Body of pancreas (tissue), 4 donors: ENCODE data around the gene SELENOO. TPM values are rescaled to one million over a fixed set of nuclear protein-coding genes. Genes with fewer than 3 reads are reported as not detected.

ENCODE experiments used
- ATAC-seq: fragments of 150-250 bp; one replicate; pipeline ENCODE4 v1.9.1; 2016
- DNase-seq, 4 donors: peaks; one replicate each; pipeline ENCODE4 v3.0.0-alpha.2; 2019
- H3K27ac ChIP-seq, 4 donors: fragments of 200-600 bp; sonication (generic); 1 replicate in 3 of 4; 2 replicates in 1 of 4; pipeline versions ENCODE4 v1.5.1 to v1.6.1; 2016 to 2019; ENCODE audit warnings: mild to moderate bottlenecking in 1 of 4, mixed read lengths in 1 of 4, moderate library complexity in 1 of 4
- H3K27me3 ChIP-seq, 2 donors: fragments of 200-600 bp; sonication (generic); one replicate each; pipeline ENCODE4 v1.6.0; 2016; ENCODE audit warnings: mild to moderate bottlenecking in 1 of 2
- H3K36me3 ChIP-seq, 2 donors: fragments of 200-600 bp; sonication (generic); replicated peaks in 1 of 2; 2 replicates each; pipeline ENCODE4 v1.5.1; 2016; ENCODE audit warnings: low read depth in 2 of 2; ENCODE audit not compliant: insufficient read depth in 1 of 2
- H3K4me1 ChIP-seq: fragments of 200-600 bp; sonication (generic); one replicate; pipeline ENCODE4 v1.6.0; 2016
- H3K4me3 ChIP-seq, 2 donors: fragments of 200-600 bp; sonication (generic); 1 replicate in 1 of 2; 2 replicates in 1 of 2; pipeline ENCODE4 v1.5.1; 2016 to 2019
- H3K9me3 ChIP-seq, 3 donors: fragments of 200-600 bp; sonication (generic); 1 replicate in 2 of 3; 2 replicates in 1 of 3; pipeline ENCODE4 v1.5.1; 2016
- POLR2A ChIP-seq, 3 donors: fragments of 450-650 bp; IDR thresholded peaks; one replicate each; pipeline ENCODE4 v1.6.1; 2016; ENCODE audit warnings: antibody characterized with exemption in 3 of 3, mild to moderate bottlenecking in 2 of 3
- WGBS, 2 donors: methylation state at CpG; one replicate each; pipeline ENCODE4 v1.1.5; 2017; 5-methylcytosine and 5-hydroxymethylcytosine counted together
- intact Hi-C: fragments of 100-400 bp; cut with DNase I; formaldehyde crosslinking; loops from one replicate; pipeline ENCODE4 v1.15.1; 2023
- total RNA-seq, 2 donors: library from RNA; depleted of rRNA; stranded (reverse); fragments of >200 nt; gene quantifications; one replicate each; pipeline ENCODE4 v1.1.0, GENCODE V29; 2016
- TF ChIP-seq, protein P1 (sequence below), 7 experiments: fragments of 450-650 bp in 4 of 7; fragments of 200-600 bp in 3 of 7; sonication (generic) in 3 of 7; IDR thresholded peaks; one replicate each; pipeline ENCODE4 v1.5.1; 2016 to 2019; ENCODE audit warnings: antibody characterized with exemption in 7 of 7

SELENOO gene
- total RNA-seq, 2 donors from 2014 or later = 23.6 to 57.4 TPM

DNA sequence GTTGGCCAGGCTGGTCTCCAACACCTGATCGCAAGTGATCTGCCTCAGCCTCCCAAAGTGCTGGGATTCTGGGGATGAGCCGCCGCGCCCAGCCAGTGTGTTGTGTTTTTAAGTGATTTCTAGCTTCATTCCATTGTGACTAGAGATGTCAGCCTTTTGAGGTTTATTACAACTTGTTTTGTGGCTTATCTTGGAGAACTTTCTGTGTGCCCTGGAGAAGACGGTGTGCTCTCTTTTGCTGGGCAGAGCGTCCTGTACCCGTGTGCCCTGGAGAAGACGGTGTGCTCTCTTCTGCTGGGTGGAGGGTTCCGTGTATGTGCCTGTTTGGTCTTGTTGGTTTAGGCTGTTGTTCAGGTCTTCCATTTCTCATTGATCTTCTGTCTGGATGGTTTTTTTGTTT lies 12.5 kb downstream of the SELENOO start:
- Histone ChIP-seq H3K36me3 (peaks cover 7 to 37% of the 10 kb centered on the region in 2 donors), H3K27ac (no peak overlapping the region), H3K4me3 (no peak overlapping the region), H3K4me1 (peaks cover 1% of the 10 kb centered on the region), H3K9me3 (no peaks in the 10 kb centered on the region), H3K27me3 (no peaks in the 10 kb centered on the region)
- intact Hi-C loops = no loop called here
- no peak for ATAC-seq
- no peak for DNase-seq
- WGBS, 2 donors = 96 to 97% methylated on average over 9 of the region's 9 CpGs
- no peak for TF ChIP-seq POLR2A (IDR thresholded peaks at IDR 0.05)
- TF ChIP-seq, protein P1, sequence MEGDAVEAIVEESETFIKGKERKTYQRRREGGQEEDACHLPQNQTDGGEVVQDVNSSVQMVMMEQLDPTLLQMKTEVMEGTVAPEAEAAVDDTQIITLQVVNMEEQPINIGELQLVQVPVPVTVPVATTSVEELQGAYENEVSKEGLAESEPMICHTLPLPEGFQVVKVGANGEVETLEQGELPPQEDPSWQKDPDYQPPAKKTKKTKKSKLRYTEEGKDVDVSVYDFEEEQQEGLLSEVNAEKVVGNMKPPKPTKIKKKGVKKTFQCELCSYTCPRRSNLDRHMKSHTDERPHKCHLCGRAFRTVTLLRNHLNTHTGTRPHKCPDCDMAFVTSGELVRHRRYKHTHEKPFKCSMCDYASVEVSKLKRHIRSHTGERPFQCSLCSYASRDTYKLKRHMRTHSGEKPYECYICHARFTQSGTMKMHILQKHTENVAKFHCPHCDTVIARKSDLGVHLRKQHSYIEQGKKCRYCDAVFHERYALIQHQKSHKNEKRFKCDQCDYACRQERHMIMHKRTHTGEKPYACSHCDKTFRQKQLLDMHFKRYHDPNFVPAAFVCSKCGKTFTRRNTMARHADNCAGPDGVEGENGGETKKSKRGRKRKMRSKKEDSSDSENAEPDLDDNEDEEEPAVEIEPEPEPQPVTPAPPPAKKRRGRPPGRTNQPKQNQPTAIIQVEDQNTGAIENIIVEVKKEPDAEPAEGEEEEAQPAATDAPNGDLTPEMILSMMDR (IDR thresholded peaks at IDR 0.05) = no peak

DNA sequence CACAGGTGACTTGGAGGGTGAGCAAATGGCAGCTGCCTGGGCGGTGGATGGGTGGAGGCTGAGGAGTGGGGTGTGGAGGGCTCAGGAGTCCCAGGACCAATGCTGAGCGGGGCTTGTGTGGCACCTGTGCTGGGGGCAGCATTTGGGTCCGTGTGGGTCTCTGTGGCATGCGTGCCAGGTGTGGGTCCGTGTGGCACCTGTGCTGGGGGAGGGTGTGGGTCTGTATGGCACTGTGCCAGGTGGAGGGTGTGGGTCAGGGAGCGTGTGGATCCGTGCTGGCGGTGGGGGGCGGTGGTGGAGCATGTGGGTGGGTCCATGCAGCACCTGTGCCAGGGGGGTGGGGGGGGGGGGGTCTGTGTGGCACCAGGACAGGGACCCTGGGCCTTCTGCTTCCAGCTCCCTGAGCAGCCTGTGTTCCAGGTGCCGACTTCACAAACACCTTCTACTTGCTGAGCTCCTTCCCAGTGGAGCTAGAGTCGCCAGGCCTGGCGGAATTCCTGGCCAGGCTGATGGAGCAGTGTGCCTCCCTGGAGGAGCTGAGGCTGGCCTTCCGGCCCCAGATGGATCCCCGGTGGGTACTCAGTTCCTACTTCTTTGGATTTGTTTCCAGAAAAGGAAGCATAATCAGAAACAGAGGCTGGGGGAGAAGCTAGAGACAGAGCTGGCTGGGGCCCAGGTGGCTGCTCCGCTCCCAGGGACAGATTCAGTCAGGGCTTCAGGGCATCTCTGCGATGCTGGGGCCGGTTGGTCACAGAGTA lies 14.7 kb downstream of the SELENOO start:
- TF ChIP-seq, protein P1 (IDR thresholded peaks at IDR 0.05) = no peak
- TF ChIP-seq POLR2A (IDR thresholded peaks at IDR 0.05) = no peak
- 73 to 82% methylated on average over 10 to 17 of the region's 17 CpGs for WGBS, 2 donors
- intact Hi-C loops = no loop called here

DNA sequence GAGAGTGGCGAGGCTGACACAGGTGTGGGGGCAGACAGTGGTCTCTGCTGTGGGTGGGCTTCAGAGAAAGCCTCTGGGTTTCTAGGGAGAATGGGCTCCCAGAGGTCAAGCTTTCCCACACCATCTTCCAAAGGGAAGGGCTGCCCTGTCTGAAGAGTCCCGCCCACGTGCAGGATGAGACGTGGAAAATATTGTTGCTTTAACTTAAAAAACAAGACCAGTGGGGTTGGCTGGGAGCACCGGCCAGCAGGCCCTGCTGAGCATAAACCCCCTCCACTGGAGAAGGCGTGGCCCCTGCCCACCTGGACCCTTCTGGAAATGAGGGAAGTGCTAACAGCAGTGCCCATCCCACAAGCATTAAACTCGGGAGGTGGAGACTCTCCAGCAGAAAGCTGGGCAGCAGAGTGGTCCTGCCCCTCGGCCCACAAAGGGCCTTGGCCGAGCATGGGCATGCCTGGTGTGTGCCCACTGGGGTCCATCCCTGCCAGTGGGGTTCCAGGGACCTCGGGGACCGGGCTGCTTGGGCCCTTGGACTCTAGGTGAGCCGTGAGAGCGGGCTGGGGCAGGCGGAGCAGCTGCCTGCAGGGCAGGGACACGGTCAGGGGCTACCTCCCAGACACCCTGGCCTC lies 15.4 kb downstream of the SELENOO start:
- Histone ChIP-seq H3K9me3 (no peaks in the 10 kb centered on the region), H3K27me3 (no peaks in the 10 kb centered on the region), H3K36me3 (peaks cover 7 to 38% of the 10 kb centered on the region in 2 donors), H3K4me1 (peaks cover 17% of the 10 kb centered on the region), H3K4me3 (no peak overlapping the region), H3K27ac (no peak overlapping the region)
- TF ChIP-seq, protein P1 (IDR thresholded peaks at IDR 0.05) = no peak
- TF ChIP-seq POLR2A (IDR thresholded peaks at IDR 0.05) = no peak
- ATAC-seq (no peak), DNase-seq (no peak)
- intact Hi-C loops = no loop called here
- WGBS, 2 donors = 76 to 81% methylated on average over 5 to 15 of the region's 15 CpGs

More for the DNA sequence above, 14.7 kb downstream of the SELENOO start:
- peaks cover 7 to 39% of the 10 kb centered on the region in 2 donors for H3K36me3 ChIP-seq
- no peaks in the 10 kb centered on the region for H3K9me3 ChIP-seq
- DNase-seq = peak in 1 of 4 donors; percentile 29
- H3K27ac ChIP-seq = no peak overlapping the region
- no peaks in the 10 kb centered on the region for H3K27me3 ChIP-seq
- peaks cover 17% of the 10 kb centered on the region for H3K4me1 ChIP-seq
- ATAC-seq = no peak
- H3K4me3 ChIP-seq = no peak overlapping the region

DNA sequence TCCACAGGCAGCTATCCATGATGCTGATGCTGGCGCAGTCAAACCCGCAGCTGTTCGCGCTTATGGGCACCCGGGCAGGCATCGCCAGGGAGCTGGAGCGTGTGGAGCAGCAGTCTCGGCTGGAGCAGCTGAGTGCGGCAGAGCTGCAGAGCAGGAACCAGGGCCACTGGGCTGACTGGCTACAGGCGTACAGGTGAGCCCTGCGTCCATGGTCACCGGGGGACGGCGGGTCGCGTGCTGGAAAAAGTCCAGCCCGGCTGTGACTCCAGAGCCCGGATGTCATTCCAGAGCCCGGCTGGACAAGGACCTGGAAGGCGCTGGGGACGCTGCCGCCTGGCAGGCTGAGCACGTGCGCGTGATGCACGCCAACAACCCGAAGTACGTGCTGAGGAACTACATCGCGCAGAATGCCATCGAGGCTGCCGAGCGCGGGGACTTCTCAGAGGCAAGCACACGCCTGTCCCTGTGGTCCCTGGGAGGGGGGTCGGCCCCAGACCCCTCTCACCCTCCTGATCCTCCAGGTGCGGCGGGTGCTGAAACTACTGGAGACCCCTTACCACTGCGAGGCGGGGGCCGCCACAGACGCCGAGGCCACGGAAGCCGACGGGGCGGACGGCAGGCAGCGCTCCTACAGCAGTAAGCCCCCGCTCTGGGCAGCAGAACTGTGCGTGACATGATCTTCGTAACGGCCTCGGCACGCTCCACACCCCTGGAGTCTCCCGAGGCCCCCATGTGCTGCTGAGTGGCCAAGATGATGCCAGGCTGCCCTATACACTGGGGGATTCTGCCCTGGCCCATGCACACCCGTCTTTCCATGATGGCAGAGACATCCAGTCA lies 16.1 kb downstream of the SELENOO start:
- no peak overlapping the region for H3K27ac ChIP-seq
- no peaks in the 10 kb centered on the region for H3K27me3 ChIP-seq
- no peaks in the 10 kb centered on the region for H3K9me3 ChIP-seq
- H3K4me1 ChIP-seq = peaks cover 17% of the 10 kb centered on the region
- DNase-seq (peak in 1 of 4 donors; percentile 15), ATAC-seq (no peak)
- peaks cover 14 to 42% of the 10 kb centered on the region in 2 donors for H3K36me3 ChIP-seq
- intact Hi-C loops = no loop called here
- TF ChIP-seq, protein P1 (IDR thresholded peaks at IDR 0.05) = no peak
- no peak for TF ChIP-seq POLR2A (IDR thresholded peaks at IDR 0.05)
- 92 to 95% methylated on average over 37 to 57 of the region's 57 CpGs for WGBS, 2 donors
- no peak overlapping the region for H3K4me3 ChIP-seq
